Activated T-cell treated with anti-CD3 and anti-CD28 coated beads for 1 hour (primary cell): ENCODE results near the gene MTMR11.
"Not testable (repeated sequence)": the region's sequence is repeated elsewhere in the genome, so short reads cannot be mapped to it uniquely, and the experiment has no call there.

Source experiments
- DNase-seq: peaks from one replicate; pipeline ENCODE4 v3.0.0-alpha.2; 2020; ENCODE audit warnings: low read depth

Gene MTMR11, protein sequence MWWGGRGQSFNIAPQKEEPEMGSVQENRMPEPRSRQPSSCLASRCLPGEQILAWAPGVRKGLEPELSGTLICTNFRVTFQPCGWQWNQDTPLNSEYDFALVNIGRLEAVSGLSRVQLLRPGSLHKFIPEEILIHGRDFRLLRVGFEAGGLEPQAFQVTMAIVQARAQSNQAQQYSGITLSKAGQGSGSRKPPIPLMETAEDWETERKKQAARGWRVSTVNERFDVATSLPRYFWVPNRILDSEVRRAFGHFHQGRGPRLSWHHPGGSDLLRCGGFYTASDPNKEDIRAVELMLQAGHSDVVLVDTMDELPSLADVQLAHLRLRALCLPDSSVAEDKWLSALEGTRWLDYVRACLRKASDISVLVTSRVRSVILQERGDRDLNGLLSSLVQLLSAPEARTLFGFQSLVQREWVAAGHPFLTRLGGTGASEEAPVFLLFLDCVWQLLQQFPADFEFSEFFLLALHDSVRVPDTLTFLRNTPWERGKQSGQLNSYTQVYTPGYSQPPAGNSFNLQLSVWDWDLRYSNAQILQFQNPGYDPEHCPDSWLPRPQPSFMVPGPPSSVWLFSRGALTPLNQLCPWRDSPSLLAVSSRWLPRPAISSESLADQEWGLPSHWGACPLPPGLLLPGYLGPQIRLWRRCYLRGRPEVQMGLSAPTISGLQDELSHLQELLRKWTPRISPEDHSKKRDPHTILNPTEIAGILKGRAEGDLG

GRCh38 chr1:149936170-149936991 is at the start of gene MTMR11:
Gene MTMR11, minus strand, starts transcription at chr1:149936879. Its CDS starts 232 bp downstream, at chr1:149936647.
- DNase-seq = no peak

DNA sequence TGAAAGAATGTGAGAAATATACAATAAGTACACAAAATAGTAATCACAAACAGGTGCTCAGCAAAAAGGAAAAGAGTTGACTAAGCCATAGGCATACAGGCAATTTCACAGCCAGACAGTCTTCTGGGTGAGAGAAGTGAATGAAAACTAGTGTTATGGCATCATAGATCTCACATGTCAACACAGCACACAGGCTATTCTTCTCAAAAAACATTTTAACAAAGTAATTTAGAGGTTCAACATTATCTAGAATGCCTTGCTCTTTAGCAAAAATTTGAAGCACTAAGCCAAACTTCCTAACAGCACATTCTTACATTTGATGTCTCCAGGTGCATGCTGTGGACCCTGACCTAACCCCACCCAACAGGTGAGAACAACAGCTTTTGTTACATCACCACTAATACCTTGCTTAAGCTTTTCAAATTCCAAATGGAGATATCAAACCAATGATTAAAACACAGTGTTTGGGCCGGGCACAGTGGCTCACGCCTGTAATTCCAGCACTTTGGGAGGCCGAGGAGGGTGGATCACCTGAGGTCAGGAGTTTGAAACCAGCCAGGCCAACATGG is 43.4 kb upstream of the MTMR11 start:
- DNase-seq = no peak

DNA sequence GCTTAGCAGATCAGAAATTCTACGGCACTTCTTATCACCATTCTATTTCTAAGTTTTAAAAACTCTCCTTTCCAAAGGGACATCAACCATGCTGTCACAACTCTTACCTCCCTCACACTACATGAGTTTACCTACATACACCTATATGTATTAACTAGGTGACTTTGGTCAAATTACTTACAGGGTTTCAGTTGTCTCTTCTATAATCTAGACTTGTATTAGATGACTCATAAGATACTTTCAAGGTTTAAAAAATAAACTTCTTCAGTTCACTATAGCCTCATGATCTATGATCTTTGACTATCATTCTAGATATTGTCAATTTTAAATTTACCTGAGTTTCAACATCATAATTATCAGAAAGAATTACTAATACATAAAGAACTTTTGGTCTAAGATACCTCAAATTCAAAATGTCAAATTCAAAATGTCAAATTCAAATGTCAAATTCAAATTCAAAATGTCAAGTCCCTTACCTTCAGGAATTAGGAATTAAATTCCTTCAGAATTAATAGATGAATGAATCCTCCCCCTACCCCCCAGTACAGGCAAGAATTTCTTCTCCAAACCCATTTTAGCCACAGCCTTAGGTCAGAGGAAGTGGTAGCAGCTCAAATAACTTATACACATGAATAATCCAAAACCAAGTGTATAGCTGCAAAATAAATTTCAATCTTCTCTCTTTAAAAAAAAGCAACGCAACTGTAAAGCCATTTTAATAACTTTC is 42.7 kb upstream of the MTMR11 start:
- no peak for DNase-seq

DNA sequence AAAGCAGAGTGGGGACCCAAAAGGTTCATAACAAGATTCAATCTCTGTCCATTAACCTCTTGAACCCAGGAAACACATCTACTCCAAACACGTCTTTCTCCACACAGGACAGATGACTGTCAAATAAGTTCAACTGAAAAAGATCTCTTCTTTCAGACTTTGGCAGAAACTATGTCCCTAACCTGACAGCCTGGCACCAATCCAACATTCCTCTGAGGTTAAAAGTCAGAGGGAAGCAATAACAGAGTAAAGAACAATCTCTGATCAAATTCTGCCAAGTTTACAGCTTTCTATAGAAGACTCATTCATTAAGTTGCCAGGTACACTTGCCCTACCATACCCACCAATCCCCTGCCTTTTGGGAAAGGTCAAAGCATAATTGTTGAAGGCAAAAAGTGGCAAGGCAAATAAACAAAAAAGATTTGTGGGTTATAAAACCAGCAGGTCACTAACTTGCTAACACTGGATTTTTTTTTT is 41.9 kb upstream of the MTMR11 start:
- DNase-seq = no peak

- DNase-seq = no peak
Measured at GRCh38 chr1:149977345-149977744, 40.7 kb upstream of the MTMR11 start.

GRCh38 chr1:149972547-149972946 is 35.9 kb upstream of the MTMR11 start:
- no peak for DNase-seq

- no peak for DNase-seq
Measured at GRCh38 chr1:149967646-149968045, 31.0 kb upstream of the MTMR11 start.

- DNase-seq = no peak
Measured at GRCh38 chr1:149967041-149967440, 30.4 kb upstream of the MTMR11 start.

DNA sequence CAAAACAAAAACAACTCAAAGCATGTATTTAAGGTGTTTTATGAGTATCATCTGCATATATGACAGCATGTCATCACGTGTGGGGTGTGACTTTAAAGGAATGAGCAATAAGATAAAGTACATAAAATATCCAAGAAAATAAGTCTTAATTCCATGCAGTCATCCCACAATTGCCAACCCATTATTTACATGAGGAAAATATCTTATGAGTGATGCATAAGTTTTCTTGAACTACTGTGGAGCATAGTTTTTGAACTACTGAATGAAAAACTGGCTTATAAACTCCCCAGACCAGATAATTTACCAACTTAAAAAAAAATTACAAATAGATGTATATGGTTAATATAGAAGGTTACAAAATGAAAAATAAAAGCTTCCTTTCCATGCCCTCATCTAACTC is 29.7 kb upstream of the MTMR11 start:
- no peak for DNase-seq

GRCh38 chr1:149965440-149965839 is 28.8 kb upstream of the MTMR11 start:
- no peak for DNase-seq

DNA sequence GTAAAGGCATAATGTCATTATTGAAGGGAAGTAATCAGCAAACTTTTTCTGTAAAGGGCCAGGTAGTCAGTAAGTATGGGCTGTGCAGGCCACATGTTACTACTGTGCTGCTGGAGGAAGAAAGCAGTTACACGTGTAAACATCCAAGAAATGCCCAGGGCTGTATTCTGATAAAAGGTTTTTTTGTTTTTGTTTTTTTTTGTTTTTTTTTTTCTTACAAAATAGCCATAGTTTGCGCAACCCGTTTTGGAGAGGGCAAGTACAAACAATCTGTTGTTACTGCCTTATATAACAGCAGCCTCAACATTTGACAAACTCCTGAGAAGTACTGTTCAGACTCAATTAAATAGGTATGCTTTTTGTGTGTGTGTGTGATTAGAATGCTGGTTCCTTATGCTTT is 26.7 kb upstream of the MTMR11 start:
- DNase-seq = no peak

GRCh38 chr1:149962736-149963135 is 26.1 kb upstream of the MTMR11 start:
- no peak for DNase-seq

DNA sequence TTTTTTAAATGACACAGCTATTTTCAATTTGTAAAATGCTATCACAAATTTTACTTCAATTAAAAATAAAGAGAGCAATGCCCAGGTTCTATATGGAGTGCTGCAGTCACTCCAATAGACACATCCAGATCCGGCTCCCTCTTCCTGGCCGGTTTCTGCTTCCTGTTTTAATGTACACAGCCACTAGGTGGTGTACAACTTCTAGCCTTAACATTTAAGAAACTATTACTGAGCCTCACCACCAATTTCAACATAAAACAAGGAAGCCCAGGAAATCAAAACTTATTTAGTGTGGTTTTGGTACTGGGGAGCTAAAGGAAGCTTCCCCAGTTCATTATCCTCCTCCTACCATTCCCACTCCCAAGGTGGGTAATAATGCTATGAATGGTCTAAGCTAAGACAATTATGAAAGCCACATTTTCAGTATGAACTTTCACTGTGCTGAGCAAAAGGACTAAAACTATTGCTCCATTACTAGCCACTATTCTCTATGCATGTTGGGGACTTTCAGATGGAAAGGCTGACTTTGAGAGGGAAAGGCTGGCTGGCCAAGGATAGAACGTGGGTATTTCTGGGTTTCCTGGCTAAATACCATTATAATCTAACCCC is 25.5 kb upstream of the MTMR11 start:
- peak; percentile 3 for DNase-seq

GRCh38 chr1:149957548-149957947 is 20.9 kb upstream of the MTMR11 start:
- DNase-seq = not testable (repeated sequence)

- DNase-seq = no peak
Measured at GRCh38 chr1:149949911-149950310, 13.2 kb upstream of the MTMR11 start.

- no peak for DNase-seq
Measured at GRCh38 chr1:149945206-149945605, 8.5 kb upstream of the MTMR11 start.

GRCh38 chr1:149942885-149943284 is 6.2 kb upstream of the MTMR11 start:
- no peak for DNase-seq

DNA sequence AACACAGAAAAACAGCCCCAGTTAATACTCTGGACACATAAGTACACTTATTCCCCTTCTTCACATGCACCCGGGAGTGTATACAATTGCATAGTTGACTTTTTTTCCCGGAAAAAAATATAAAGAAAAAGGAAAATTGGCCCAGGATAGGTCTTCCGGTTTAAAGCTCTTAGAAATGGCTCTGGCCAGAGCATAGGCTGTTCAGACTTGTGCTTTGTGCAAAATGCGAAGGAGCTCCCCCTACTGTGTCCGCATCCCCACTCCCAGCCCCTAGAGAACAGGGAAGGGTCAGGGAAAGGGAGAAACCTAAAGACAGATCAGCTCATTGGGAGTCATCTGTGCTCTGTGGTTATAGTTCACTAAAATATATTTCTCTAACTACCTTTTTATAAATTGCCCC is 5.5 kb upstream of the MTMR11 start:
- DNase-seq = no peak

DNA sequence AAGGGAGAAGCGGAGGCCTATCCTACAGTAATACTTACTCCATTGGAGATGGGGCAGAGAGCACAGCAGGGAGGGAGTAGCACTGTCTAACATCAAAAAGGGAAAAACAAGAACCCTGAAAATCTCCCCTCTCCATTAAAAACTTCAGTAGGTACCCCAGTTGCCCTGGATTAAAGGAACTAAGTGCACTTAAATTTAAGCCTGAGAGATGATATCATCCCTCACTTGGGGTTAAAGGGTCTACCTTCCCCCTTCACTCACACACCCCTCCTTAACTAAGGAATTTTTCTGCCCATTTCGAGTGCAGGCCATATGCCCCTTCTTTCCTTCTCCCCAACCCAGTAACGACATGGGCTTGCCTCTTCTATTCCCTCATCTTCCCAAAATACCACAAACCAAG is 3.7 kb upstream of the MTMR11 start:
- DNase-seq = no peak

- DNase-seq = not testable (repeated sequence)
Measured at GRCh38 chr1:149938668-149939003, 2.0 kb upstream of the MTMR11 start.

- DNase-seq = no peak
Measured at GRCh38 chr1:149937759-149938158, 1.1 kb upstream of the MTMR11 start.
